Left colon (tissue), 2 donors: ENCODE results near the gene LINS1. TPM values are rescaled to one million over a fixed set of nuclear protein-coding genes. Genes with fewer than 3 reads are reported as not detected.

ENCODE experiments used
- ATAC-seq: fragments of 200-7000 bp; cut with Tn5 transposase; one replicate; pipeline ENCODE4 v1.9.1; 2020; ENCODE audit warnings: mild to moderate bottlenecking, moderate library complexity
- DNase-seq, 2 donors: peaks; one replicate each; pipeline ENCODE4 v3.0.0-alpha.2; 2020
- intact Hi-C, 2 donors: fragments of 100-400 bp; cut with DNase I in 1 of 2; cut with micrococcal nuclease in 1 of 2; formaldehyde crosslinking; loops; one replicate each; pipeline versions ENCODE4 v1.11.2 to v1.14.0; 2022; cut with DNase I, micrococcal nuclease
- total RNA-seq, 2 donors: library from RNA; stranded (reverse); fragmentation: NEBNext Ultra II Directional; extraction: Animal tissue kit (Norgen Biotek cat#: 25700); gene quantifications; one replicate each; pipeline ENCODE4 v1.2.1, GENCODE V29; 2021
- donor health status: DM: no; HTN: no; CAD: no.
- donor health status: DM: yes; HTN: yes; CAD: no.

Gene LINS1
- total RNA-seq, 2 donors from 2014 or later = 20.0 to 22.7 TPM

GRCh38 chr15:100570735-100571313 lies 31.2 kb downstream of the LINS1 start:
- no peak for DNase-seq
- intact Hi-C loops = loop anchor here in 1 of 2 donors (5.0 kb wide), 1 partner anchor 224 kb away; no protein-coding TSS in a partner anchor
- ATAC-seq = no peak

GRCh38 chr15:100570275-100570674 lies 31.7 kb downstream of the LINS1 start:
- intact Hi-C loops = loop anchor here in 1 of 2 donors (5.0 kb wide), 1 partner anchor 223 kb away; no protein-coding TSS in a partner anchor
- ATAC-seq = no peak
- no peak for DNase-seq

GRCh38 chr15:100569391-100569790 lies 32.6 kb downstream of the LINS1 start:
- intact Hi-C loops = no loop called here
- DNase-seq = no peak
- no peak for ATAC-seq

GRCh38 chr15:100566850-100567628 lies 34.9 kb downstream of the LINS1 start:
- no peak for DNase-seq
- no peak for ATAC-seq
- intact Hi-C loops = no loop called here

GRCh38 chr15:100565591-100565990 lies 36.4 kb downstream of the LINS1 start:
- intact Hi-C loops = no loop called here
- ATAC-seq = no peak
- DNase-seq = no peak

- ATAC-seq (no peak), DNase-seq (no peak)
- intact Hi-C loops = no loop called here
These were observed 41.7 kb downstream of the LINS1 start for GRCh38 chr15:100560323-100560722.

- no peak for DNase-seq
- ATAC-seq = no peak
- intact Hi-C loops = no loop called here
These were observed 42.7 kb downstream of the LINS1 start for GRCh38 chr15:100559330-100559729.

- ATAC-seq (no peak), DNase-seq (no peak)
- intact Hi-C loops = no loop called here
These were observed 43.2 kb downstream of the LINS1 start for GRCh38 chr15:100558771-100559254.

- ATAC-seq (no peak), DNase-seq (no peak)
- intact Hi-C loops = no loop called here
These were observed 48.5 kb downstream of the LINS1 start for GRCh38 chr15:100553468-100553867.

- ATAC-seq (no peak), DNase-seq (no peak)
- intact Hi-C loops = no loop called here
These were observed 54.0 kb downstream of the LINS1 start for GRCh38 chr15:100547961-100548360.

GRCh38 chr15:100544946-100545345 lies 57.0 kb downstream of the LINS1 start:
- intact Hi-C loops = no loop called here
- ATAC-seq (no peak), DNase-seq (no peak)

GRCh38 chr15:100544338-100544841 lies 57.6 kb downstream of the LINS1 start:
- ATAC-seq (no peak), DNase-seq (no peak)
- intact Hi-C loops = no loop called here

- intact Hi-C loops = no loop called here
- DNase-seq (no peak), ATAC-seq (no peak)
These were observed 59.7 kb downstream of the LINS1 start for GRCh38 chr15:100542290-100542689.

- intact Hi-C loops = no loop called here
- no peak for DNase-seq
- ATAC-seq = no peak
These were observed 64.7 kb downstream of the LINS1 start for GRCh38 chr15:100537331-100537730.

- intact Hi-C loops = no loop called here
- ATAC-seq (no peak), DNase-seq (no peak)
These were observed 65.3 kb downstream of the LINS1 start for GRCh38 chr15:100536733-100537132.

- ATAC-seq (no peak), DNase-seq (no peak)
- intact Hi-C loops = no loop called here
These were observed 68.1 kb downstream of the LINS1 start for GRCh38 chr15:100533886-100534285.

GRCh38 chr15:100531823-100532327 lies 70.1 kb downstream of the LINS1 start:
- DNase-seq (no peak), ATAC-seq (no peak)
- intact Hi-C loops = no loop called here

- DNase-seq (no peak), ATAC-seq (no peak)
- intact Hi-C loops = no loop called here
These were observed 70.8 kb downstream of the LINS1 start for GRCh38 chr15:100531204-100531603.

GRCh38 chr15:100529556-100529955 lies 72.4 kb downstream of the LINS1 start:
- intact Hi-C loops = no loop called here
- ATAC-seq = no peak

GRCh38 chr15:100528833-100529428 lies 73.1 kb downstream of the LINS1 start, which contains the start of gene CERS3:
TSS of gene CERS3 (minus strand) at chr15:100528950. CDS start at chr15:100501849, 27,101 bp downstream.
- no peak for DNase-seq
- no peak for ATAC-seq
- intact Hi-C loops = no loop called here

More at GRCh38 chr15:100529556-100529955, 72.4 kb downstream of the LINS1 start:
- DNase-seq = no peak
